ENCODE measurements around the gene ERVFRD-1. TPM values are rescaled to one million over a fixed set of nuclear protein-coding genes. Genes with fewer than 3 reads are reported as not detected.
"Not testable (repeated sequence)": the region's sequence is repeated elsewhere in the genome, so short reads cannot be mapped to it uniquely, and the experiment has no call there.

ERVFRD-1 gene
- total RNA-seq, 2 donors from 2014 or later: 0.09 TPM; not detected in 1

DNA sequence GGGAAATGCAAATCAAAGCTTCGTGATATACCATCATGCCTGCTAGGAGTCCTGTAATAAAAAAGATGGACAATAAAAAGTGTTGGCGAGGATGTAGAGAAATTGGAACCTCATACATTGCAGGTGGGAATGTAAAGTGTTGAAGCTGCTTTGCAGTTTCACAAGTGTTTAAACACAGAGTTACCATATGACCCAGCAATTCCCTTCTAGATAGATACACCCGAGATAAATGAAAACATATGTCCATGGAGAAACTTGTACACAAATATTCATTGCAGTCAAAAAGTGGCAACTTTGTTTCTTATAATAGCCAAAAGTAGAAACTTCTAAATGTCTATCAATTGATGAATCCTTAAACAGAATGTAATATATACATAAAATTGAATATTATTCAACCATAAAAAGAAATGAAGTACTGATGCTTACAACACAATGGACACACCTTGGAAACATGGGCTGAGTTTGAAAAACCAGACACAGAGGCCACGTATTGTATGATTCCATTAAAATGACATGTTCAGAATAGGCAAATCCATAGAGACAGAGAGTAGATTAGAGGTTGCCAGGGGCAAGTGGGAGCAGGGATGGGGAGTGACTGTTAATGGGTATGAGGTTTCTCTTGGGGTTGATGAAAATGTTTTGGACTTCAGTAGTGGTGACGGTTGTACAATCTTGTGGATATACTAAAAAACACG lies 20.8 kb upstream of the ERVFRD-1 start:
- intact Hi-C loops (cut with DNase I): no loop called here
- ATAC-seq: no peak
- no peak for DNase-seq

DNA sequence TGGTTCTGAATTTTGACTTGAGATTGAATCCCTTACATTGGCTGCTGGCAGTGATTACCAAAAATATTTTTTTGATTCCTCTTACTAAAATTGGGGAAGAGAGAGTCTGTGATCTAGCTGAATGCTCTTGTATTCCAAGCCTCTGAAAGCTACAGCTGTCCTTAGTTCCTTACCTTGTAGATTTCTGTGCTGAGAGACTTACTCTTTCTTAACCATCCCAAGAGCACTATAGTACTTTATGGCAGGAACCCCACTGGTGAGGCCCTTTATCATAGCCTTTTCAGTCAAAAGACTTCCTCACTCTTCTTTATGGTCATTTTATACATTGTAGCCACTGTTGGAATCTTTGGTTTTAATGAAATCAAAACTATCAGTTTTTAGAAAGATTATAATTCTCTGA lies 19.1 kb upstream of the ERVFRD-1 start:
- intact Hi-C loops (cut with DNase I): no loop called here
- no peak for ATAC-seq
- DNase-seq: no peak

DNA sequence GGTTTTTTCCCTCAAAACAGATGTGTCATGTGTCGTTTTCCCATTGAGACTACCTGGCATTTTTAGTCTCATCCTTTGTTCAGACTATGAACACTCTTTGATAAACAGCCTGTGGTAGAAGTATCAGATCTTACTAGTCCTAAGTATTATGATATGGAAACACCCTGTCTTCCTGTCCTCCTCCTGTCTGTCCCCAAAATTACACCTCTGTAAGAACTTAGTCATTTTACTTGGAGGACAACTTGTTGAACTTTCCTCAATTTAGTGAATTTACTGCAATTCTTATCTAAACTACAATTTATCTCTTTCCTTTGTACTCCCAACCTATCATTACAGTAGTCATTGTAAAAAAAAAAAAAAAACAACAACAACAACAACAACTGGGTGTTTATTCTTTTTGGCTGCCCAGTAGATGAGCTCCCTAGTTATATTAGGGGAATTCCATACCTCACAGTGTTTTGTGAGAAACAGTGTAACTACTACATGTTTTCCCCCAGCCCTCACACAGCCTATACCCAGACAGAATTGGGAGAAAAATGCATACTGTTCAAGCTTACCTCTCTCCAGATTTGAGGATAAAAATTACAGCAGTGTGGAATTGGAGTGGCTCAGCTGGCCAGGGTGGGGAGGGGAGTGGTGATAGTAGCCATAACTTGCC lies 18.5 kb upstream of the ERVFRD-1 start:
- DNase-seq (no peak), ATAC-seq (no peak)
- intact Hi-C loops (cut with DNase I): no loop called here

DNA sequence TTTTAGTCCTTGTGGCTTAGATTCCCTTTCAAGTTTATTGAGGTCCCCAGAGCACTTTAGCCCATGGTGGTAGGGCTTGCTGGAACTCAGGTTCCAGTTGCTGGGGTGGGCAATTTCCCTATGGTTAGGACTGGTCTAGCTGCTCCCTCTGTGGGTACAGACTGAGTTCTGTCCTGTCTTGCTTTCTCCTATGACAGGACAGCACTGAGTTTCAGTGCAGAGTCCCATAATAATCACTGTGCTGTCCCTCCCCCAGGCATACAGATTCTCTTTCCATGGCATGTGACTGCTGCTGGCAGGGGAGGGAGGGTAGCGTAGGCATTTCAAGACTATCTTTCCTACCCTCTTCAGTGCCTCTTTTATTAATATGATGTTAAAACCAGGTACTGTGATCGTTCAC lies 17.1 kb upstream of the ERVFRD-1 start:
- DNase-seq (no peak), ATAC-seq (peak in 1 of 2 donors; percentile 31)
- intact Hi-C loops (cut with DNase I): no loop called here

DNA sequence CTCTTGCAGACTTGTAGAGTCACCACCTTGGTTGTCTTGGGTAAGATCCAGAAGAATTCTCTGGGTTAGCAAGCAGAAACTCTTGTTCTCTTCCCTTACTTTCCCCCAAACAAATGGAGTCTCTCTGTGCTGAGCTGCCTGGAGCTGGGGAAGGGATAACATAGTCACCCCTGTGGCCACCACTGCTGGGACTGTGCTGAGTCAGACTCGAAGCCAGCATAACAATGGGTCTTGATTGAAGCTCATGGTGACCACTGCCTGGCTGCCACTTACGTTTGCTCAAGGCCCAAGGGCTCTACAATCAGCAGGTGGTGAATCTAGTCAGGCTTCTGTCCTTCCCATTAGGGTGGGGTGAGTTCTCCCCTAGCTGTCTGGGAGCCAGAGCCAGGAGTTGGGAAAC lies 15.4 kb upstream of the ERVFRD-1 start:
- intact Hi-C loops (cut with DNase I): no loop called here
- DNase-seq (no peak), ATAC-seq (no peak)

- intact Hi-C loops (cut with DNase I): no loop called here
- DNase-seq: no peak
- no peak for ATAC-seq
These were observed 12.5 kb upstream of the ERVFRD-1 start for GRCh38 chr6:11123978-11124377.

- ATAC-seq: no peak
- intact Hi-C loops (cut with DNase I): no loop called here
- no peak for DNase-seq
These were observed 10.9 kb upstream of the ERVFRD-1 start for GRCh38 chr6:11122380-11122779.

GRCh38 chr6:11121851-11122250 lies 10.3 kb upstream of the ERVFRD-1 start:
- intact Hi-C loops (cut with DNase I): no loop called here
- no peak for ATAC-seq

GRCh38 chr6:11120271-11121005 lies 8.9 kb upstream of the ERVFRD-1 start:
- no peak for DNase-seq
- intact Hi-C loops (cut with DNase I): no loop called here
- peak in 1 of 2 donors; percentile 19 for ATAC-seq

More at GRCh38 chr6:11121851-11122250, 10.3 kb upstream of the ERVFRD-1 start:
- DNase-seq: no peak

DNA sequence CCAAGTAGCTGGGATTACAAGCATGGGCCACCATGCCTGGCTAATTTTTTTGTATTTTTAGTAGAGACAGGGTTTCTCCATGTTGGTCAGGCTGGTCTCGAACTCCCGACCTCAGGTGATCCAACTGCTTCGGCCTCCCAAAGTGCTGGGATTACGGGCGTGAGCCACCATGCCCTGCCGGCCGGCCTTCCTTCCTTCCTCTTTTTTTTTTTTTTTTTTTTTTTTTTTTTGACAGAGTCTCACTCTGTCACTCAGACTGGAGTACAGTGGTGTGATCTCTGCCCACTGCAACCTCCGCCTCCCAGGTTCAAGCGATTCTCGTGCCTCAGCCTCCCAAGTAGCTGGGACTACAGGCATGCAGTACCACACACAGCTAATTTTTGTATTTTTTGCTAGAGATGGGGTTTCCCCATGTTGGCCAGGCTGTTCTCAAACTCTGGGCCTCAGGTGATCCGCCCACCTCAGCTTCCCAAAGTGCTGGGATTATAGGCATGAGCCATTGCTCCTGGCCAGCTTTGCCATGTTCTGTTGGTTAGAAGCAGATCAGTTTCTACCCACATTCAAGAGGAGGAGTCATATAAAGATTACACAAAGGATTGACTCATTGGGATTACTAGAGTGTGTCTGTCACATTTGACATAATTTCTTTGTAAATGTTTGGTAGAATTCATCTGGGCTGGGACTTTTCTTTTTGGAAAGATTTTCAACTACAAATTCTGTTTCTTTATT lies 4.4 kb upstream of the ERVFRD-1 start:
- DNase-seq; intact Hi-C loops (cut with DNase I): not testable (repeated sequence)
- ATAC-seq: peak in 1 of 2 donors; percentile 51

DNA sequence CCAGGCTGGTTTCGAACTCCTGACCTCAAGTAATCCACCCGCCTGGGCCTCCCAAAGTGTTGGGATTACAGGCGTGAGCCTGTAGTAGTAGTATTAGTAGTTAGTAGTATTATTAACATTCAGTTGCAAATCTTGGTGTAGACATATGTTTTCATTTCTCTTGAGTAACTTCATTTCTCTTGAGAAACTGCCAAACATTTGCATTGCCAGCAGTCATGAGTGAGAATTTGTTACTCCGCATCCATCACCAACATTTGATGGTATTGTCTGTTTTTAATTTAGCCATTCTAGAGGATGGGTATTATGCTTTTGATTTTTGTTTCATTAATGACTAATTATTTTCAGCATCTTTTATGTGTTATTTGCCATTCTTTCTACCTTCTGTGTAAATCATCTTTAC lies 1.5 kb upstream of the ERVFRD-1 start:
- DNase-seq: no peak
- intact Hi-C loops (cut with DNase I): no loop called here
- no peak for ATAC-seq

GRCh38 chr6:11111769-11112437 lies 378 bp upstream of the ERVFRD-1 start:
- ATAC-seq (peak in 1 of 2 donors; percentile 21), DNase-seq (no peak)
- intact Hi-C loops (cut with DNase I): no loop called here

DNA sequence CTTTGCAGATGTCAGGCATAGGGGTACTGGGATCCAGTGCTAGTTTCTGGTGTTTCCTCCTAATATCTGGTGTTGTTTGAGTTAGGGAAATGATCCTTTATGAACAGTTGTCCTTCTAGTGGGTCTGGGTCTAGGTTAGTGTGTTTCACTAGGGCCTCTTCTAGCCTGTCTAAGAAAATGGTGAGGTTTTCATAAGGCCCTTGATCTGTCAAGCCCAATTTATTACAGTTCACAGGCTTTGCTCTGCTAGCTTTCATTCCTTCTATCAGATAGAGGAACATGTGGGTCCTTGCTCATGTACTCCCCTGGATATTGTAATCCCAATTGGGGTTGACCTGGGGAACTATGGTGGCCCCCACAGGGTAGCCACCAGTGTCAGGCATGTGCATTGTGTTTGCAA lies 2.8 kb downstream of the ERVFRD-1 start:
- intact Hi-C loops (cut with DNase I): no loop called here
- DNase-seq: no peak
- ATAC-seq: no peak

DNA sequence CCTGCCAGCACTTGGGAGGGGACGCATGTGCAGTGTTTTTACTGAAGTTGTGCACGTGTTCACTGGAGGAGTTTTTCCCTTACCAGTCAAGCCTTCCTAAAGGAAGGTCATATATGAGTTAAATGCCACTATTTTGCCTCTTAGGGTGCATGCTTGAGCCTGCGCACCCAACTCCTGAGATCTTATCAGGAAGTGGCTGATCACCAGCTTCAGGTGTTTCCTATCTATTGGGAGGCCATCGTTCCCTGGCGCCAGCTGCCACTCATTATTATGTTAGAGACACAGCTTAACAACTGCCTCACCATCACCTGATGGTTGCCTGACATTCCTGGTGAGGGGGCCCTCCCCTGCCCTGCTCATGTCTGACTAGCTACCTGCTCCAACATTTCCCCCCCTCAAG lies 8.5 kb downstream of the ERVFRD-1 start:
- no peak for ATAC-seq
- no peak for DNase-seq
- intact Hi-C loops (cut with DNase I): no loop called here

DNA sequence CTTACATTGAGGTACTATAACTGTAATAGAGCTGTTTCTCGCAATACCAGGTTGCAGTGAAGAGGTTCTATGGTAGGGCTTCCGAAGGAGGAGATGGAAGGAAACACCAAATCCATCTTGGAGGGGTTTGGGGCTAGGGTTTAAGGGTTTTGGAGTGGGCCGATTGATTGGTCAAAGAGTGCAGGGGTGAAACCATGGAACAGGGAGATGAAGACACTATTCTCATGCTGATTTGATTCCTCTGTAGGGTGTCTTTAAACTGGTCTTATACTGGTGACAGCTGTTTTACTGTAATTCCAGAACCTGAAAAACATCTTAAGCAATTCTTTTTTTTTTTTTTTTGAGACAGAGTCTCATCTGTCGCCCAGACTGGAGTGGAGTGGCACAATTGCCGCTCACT lies 10.1 kb downstream of the ERVFRD-1 start:
- ATAC-seq (no peak), DNase-seq (no peak)
- intact Hi-C loops (cut with DNase I): no loop called here

DNA sequence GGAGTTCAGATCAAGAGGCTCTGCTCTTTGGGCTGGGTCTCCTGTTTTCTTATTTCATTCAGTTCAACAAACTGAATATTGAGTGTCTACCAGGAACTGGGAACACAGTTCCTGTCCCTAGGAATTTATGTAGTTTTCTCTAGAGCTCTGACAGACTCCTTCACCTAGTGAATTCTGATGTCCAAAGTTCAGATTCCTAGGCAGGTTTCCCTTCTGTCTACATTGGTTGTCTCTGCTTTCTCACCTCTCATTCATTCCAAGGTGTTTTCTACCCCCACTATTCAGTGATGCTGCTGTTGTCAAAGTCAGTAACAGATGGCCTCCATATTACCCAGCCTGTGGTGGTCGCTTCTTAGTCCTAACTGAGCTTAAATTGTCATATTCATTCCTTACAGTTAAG lies 13.5 kb downstream of the ERVFRD-1 start:
- DNase-seq (no peak), ATAC-seq (no peak)
- intact Hi-C loops (cut with DNase I): no loop called here

DNA sequence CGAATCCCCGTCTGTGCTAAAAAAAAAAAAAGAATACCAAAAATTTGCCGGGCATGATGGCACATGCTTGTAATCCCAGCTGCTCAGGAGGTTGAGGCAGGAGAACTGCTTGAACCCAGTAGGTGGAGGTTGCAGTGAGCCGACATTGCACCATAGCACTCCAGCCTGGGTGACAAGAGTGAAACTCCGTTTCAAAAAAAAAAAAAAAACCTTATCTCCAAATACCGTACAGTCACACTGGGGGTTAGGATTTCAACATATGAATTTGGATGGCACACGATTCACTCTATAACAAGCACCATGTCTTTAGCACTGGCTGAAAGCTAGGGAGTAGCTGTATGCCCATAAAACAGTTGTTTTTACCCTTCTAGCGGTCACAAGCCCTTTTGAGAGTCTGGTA lies 14.0 kb downstream of the ERVFRD-1 start:
- no peak for DNase-seq
- intact Hi-C loops (cut with DNase I): no loop called here
- ATAC-seq: no peak

GRCh38 chr6:11096109-11096508 lies 15.4 kb downstream of the ERVFRD-1 start:
- ATAC-seq: no peak
- intact Hi-C loops (cut with DNase I): no loop called here
- DNase-seq: no peak

DNA sequence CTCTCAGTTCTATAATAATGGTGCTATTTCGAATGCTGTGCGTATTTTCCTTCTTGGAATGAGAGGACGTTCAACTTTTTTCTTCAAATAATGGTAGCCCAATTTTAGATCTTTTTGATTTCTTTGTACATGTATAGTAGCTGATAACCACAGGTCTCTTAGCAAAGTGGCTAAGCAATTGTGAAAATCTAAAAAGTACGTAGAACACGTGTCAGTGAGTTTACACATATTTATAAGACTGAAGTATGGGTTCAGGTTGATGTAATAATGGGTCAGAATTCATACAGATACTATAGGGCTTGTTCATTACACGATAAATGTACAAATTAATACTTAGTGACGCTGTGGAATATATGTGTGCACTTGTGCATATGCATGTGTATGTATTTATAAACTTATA lies 16.6 kb downstream of the ERVFRD-1 start:
- DNase-seq: no peak
- intact Hi-C loops (cut with DNase I): no loop called here
- no peak for ATAC-seq
